OCI-LY7 (cell line): ENCODE measurements around the gene APOA1. TPM values are rescaled to one million over a fixed set of nuclear protein-coding genes. Genes with fewer than 3 reads are reported as not detected.

Experiments
- BruUV-seq: library from RNA; stranded (reverse); fragments of 400-500 nt; replicated peaks from 2 replicates; lab custom pipeline; 2021; lab: Mats Ljungman, UMichigan
- CTCF ChIA-PET: fragments of 300-600 bp; sonication (Branson Sonifier 250); formaldehyde crosslinking; loops from one replicate; lab custom pipeline; 2022; ENCODE audit warnings: antibody characterized with exemption; ENCODE audit not compliant: unreplicated experiment; lab: Charles Lee
- POLR2A ChIA-PET: fragments of 300-600 bp; sonication (Branson Sonifier 250); formaldehyde crosslinking; loops from one replicate; lab custom pipeline; 2022; ENCODE audit warnings: antibody characterized with exemption; lab: Charles Lee
- DNase-seq: peaks from one replicate; pipeline ENCODE4 v3.0.0-alpha.2; 2015; ENCODE audit warnings: low spot score
- H2AFZ ChIP-seq: fragments of 200-600 bp; sonication (generic), shearing (Covaris generic); 2 replicates; pipeline ENCODE4 v1.6.1; 2014; ENCODE audit warnings: mild to moderate bottlenecking, antibody characterized with exemption, low read length, moderate library complexity
- H3K27ac ChIP-seq: fragments of 200-600 bp; sonication (generic); 2 replicates; pipeline ENCODE4 v1.5.1; 2014; ENCODE audit warnings: mixed run types, low read depth, mild to moderate bottlenecking, moderate library complexity, low read length, inconsistent platforms; ENCODE audit not compliant: poor library complexity, severe bottlenecking
- H3K36me3 ChIP-seq: fragments of 200-600 bp; sonication (generic); 2 replicates; pipeline ENCODE4 v1.6.1; 2014; ENCODE audit warnings: mild to moderate bottlenecking, antibody characterized with exemption, low read length, moderate library complexity, mixed read lengths; ENCODE audit not compliant: insufficient read depth
- H3K4me1 ChIP-seq: fragments of 200-600 bp; sonication (generic); 2 replicates; pipeline ENCODE4 v1.5.1; 2014; ENCODE audit warnings: mild to moderate bottlenecking, low read length; ENCODE audit not compliant: insufficient read depth, poor library complexity, severe bottlenecking
- H3K4me2 ChIP-seq: fragments of 200-600 bp; sonication (generic); 2 replicates; pipeline ENCODE4 v1.6.1; 2014; ENCODE audit warnings: mild to moderate bottlenecking, low read length
- H3K4me3 ChIP-seq: fragments of 200-600 bp; sonication (generic); 2 replicates; pipeline ENCODE4 v1.5.1; 2014; ENCODE audit warnings: mild to moderate bottlenecking, low read depth, low read length; ENCODE audit not compliant: poor library complexity, severe bottlenecking
- H3K79me2 ChIP-seq: fragments of 200-600 bp; sonication (generic); 2 replicates; pipeline ENCODE4 v1.6.1; 2016; ENCODE audit warnings: low read depth, mild to moderate bottlenecking, low read length, moderate library complexity, mixed read lengths; ENCODE audit not compliant: insufficient read depth
- H3K9me2 ChIP-seq: fragments of 200-600 bp; sonication (generic); 2 replicates; pipeline ENCODE4 v1.6.1; 2016; ENCODE audit warnings: mild to moderate bottlenecking, low read length, mixed read lengths; ENCODE audit not compliant: insufficient read depth
- H3K9me3 ChIP-seq: fragments of 200-600 bp; sonication (generic); 2 replicates; pipeline ENCODE4 v1.6.1; 2014; ENCODE audit warnings: mild to moderate bottlenecking, mixed run types, low read length, mixed read lengths
- H4K20me1 ChIP-seq: fragments of 200-600 bp; sonication (generic); 2 replicates; pipeline ENCODE4 v1.6.1; 2014; ENCODE audit warnings: mild to moderate bottlenecking, antibody characterized with exemption, low read length, moderate library complexity, mixed read lengths; ENCODE audit not compliant: insufficient read depth
- CTCF ChIP-seq: fragments of 200-600 bp; sonication (generic); conservative IDR thresholded peaks from 2 replicates; pipeline ENCODE4 v1.5.1; 2014; ENCODE audit warnings: mild to moderate bottlenecking, antibody characterized with exemption, low read length, moderate library complexity, mixed read lengths
- EZH2phosphoT487 ChIP-seq: fragments of 200-600 bp; sonication (generic); IDR thresholded peaks from 2 replicates; pipeline ENCODE4 v1.6.1; 2018; ENCODE audit warnings: low read depth, borderline replicate concordance, mild to moderate bottlenecking, mixed run types, antibody characterized with exemption, low read length, moderate library complexity, mixed read lengths
- intact Hi-C: fragments of 100-400 bp; cut with micrococcal nuclease; formaldehyde crosslinking; loops from one replicate; pipeline ENCODE4 v1.10.0; 2022; ENCODE audit not compliant: unreplicated experiment
- total RNA-seq, 2 experiments: library from RNA; depleted of rRNA in 1 of 2; stranded (reverse); fragments of >200 nt in 1 of 2; shearing (Covaris generic) in 1 of 2; gene quantifications; 2 replicates each; pipeline ENCODE4 v1.2.3, GENCODE V29; 2014 to 2022

APOA1 gene
- total RNA-seq, 2 experiments from 2014 or later = 0.22 TPM; not detected in 1

- Histone ChIP-seq H3K4me2 (peak within 1 kb of the TSS; percentile 40; the same call in 1 of the 2 replicates), H2AFZ (peak within 1 kb of the TSS; percentile 76), H4K20me1 (no peaks in the 10 kb centered on the region), H3K27ac (no peak within 1 kb of the TSS), H3K9me3 (no peaks in the 10 kb centered on the region), H3K4me1 (peaks cover 17% of the 10 kb centered on the region), H3K36me3 (peaks cover under 1% of the 10 kb centered on the region; the same call in 1 of the 2 replicates), H3K9me2 (no peaks in the 10 kb centered on the region), H3K4me3 (peak within 1 kb of the TSS; percentile 9), H3K79me2 (peaks cover 9% of the 10 kb centered on the region)
- CTCF ChIA-PET = interaction anchor here (0.9 to 2.0 kb wide), 3 partner anchors 44 to 389 kb away, joined by 3 to 4 read pairs (median 4); no protein-coding TSS in a partner anchor
- TF ChIP-seq CTCF (no peak), EZH2phosphoT487 (no peak)
- intact Hi-C loops = loop anchor here (1.0 to 5.0 kb wide), 4 partner anchors 46 to 390 kb away; partner anchors contain the start of gene APOA1
- DNase-seq = no peak
- POLR2A ChIA-PET = interaction anchor here (0.6 to 1.2 kb wide), 2 partner anchors 347 to 440 kb away, joined by 3 to 4 read pairs; no protein-coding TSS in a partner anchor
- no TSS peak for BruUV-seq
These were observed 45.6 kb downstream of the APOA1 start, which contains the start of gene APOA5 for GRCh38 chr11:116791813-116792143. TSS of gene APOA5 (minus strand) at chr11:116791879. CDS start at chr11:116791860, 19 bp downstream.

GRCh38 chr11:116791002-116791812, 46.2 kb downstream of the APOA1 start:
- POLR2A ChIA-PET = interaction anchor here (0.6 to 1.2 kb wide), 3 partner anchors 45 to 313 kb away, joined by 3 to 5 read pairs (median 4); no protein-coding TSS in a partner anchor
- peak; percentile 71 for DNase-seq
- no peaks in the 10 kb centered on the region for H3K9me3 ChIP-seq
- peak overlapping the region; percentile 76 for H2AFZ ChIP-seq
- no peaks in the 10 kb centered on the region for H3K9me2 ChIP-seq
- H3K27ac ChIP-seq = no peak overlapping the region
- H3K4me2 ChIP-seq = peak overlapping the region; percentile 40; the same call in 1 of the 2 replicates
- H3K79me2 ChIP-seq = peaks cover 15% of the 10 kb centered on the region
- TF ChIP-seq EZH2phosphoT487 (no peak), CTCF (peak; percentile 87)
- CTCF ChIA-PET = interaction anchor here (0.9 to 2.0 kb wide), 4 partner anchors 25 to 389 kb away, joined by 3 to 4 read pairs (median 4); no protein-coding TSS in a partner anchor
- no peaks in the 10 kb centered on the region for H4K20me1 ChIP-seq
- H3K36me3 ChIP-seq = peaks cover 6% of the 10 kb centered on the region
- intact Hi-C loops = loop anchor here (1.0 to 5.0 kb wide), 4 partner anchors 46 to 390 kb away; partner anchors contain the start of gene APOA1
- peak overlapping the region; percentile 9 for H3K4me3 ChIP-seq
- BruUV-seq = no TSS peak
- H3K4me1 ChIP-seq = peaks cover 22% of the 10 kb centered on the region
